WTC11 (cell line): ENCODE results near the gene NUP88. TPM values are rescaled to one million over a fixed set of nuclear protein-coding genes. Genes with fewer than 3 reads are reported as not detected.

Experiments used
- ATAC-seq: fragments of 200-7000 bp; cut with Tn5 transposase; 2 replicates; pipeline ENCODE4 v1.10.0; 2021; ENCODE audit warnings: mild to moderate bottlenecking, moderate library complexity
- CTCF ChIA-PET: fragments of 300-600 bp; sonication (Branson Sonifier 250); formaldehyde crosslinking; loops from one replicate; lab custom pipeline; 2021; ENCODE audit warnings: antibody characterized with exemption; lab: Charles Lee
- POLR2A ChIA-PET: fragments of 350-600 bp; sonication (Branson Sonifier 250); formaldehyde crosslinking; loops from one replicate; lab custom pipeline; 2021; ENCODE audit warnings: antibody characterized with exemption; lab: Charles Lee
- DNase-seq: peaks from one replicate; pipeline ENCODE4 v3.0.0; 2021; ENCODE audit warnings: low spot score
- H3K27ac Mint-ChIP-seq: 2 replicates; pipeline ENCODE4 v1.8.0; 2021; ENCODE audit warnings: mixed read lengths
- H3K27me3 Mint-ChIP-seq: 2 replicates; pipeline ENCODE4 v1.8.0; 2021; ENCODE audit warnings: low read depth, mild to moderate bottlenecking, moderate library complexity, mixed read lengths
- H3K36me3 Mint-ChIP-seq: 2 replicates; pipeline ENCODE4 v1.8.0; 2021; ENCODE audit warnings: mixed read lengths
- H3K4me1 Mint-ChIP-seq: 2 replicates; pipeline ENCODE4 v1.8.0; 2022; ENCODE audit warnings: mixed read lengths
- H3K4me3 Mint-ChIP-seq: 2 replicates; pipeline ENCODE4 v1.8.0; 2021; ENCODE audit warnings: mild to moderate bottlenecking, moderate library complexity, mixed read lengths
- H3K9me3 Mint-ChIP-seq: 2 replicates; pipeline ENCODE4 v1.8.0; 2021; ENCODE audit warnings: mixed read lengths
- E2F1 ChIP-seq: sonication (generic); formaldehyde crosslinking; IDR thresholded peaks from 2 replicates; pipeline ENCODE4 v1.8.0; 2022; ENCODE audit warnings: mild to moderate bottlenecking, missing genetic modification reagents
- ETV6 ChIP-seq: sonication (generic); formaldehyde crosslinking; IDR thresholded peaks from 2 replicates; pipeline ENCODE4 v1.8.1; 2022; ENCODE audit warnings: mild to moderate bottlenecking, missing genetic modification reagents
- FOXK1 ChIP-seq: sonication (generic); formaldehyde crosslinking; IDR thresholded peaks from 2 replicates; pipeline ENCODE4 v1.8.0; 2022; ENCODE audit warnings: mild to moderate bottlenecking, moderate library complexity, missing genetic modification reagents
- HMGXB4 ChIP-seq: sonication (generic); formaldehyde crosslinking; IDR thresholded peaks from 2 replicates; pipeline ENCODE4 v1.8.1; 2023; ENCODE audit warnings: mild to moderate bottlenecking, moderate library complexity, missing genetic modification reagents
- MYBL2 ChIP-seq: sonication (generic); formaldehyde crosslinking; IDR thresholded peaks from 2 replicates; pipeline ENCODE4 v1.8.1; 2023; ENCODE audit warnings: mild to moderate bottlenecking, moderate library complexity, missing genetic modification reagents
- NFE2L1 ChIP-seq: sonication (generic); formaldehyde crosslinking; IDR thresholded peaks from 2 replicates; pipeline ENCODE4 v1.8.1; 2023; ENCODE audit warnings: missing genetic modification reagents
- NFYB ChIP-seq: sonication (generic); formaldehyde crosslinking; conservative IDR thresholded peaks from 2 replicates; pipeline ENCODE4 v1.8.0; 2022; ENCODE audit warnings: low read depth, missing genetic modification reagents
- NR1H2 ChIP-seq: sonication (generic); formaldehyde crosslinking; IDR thresholded peaks from 2 replicates; pipeline ENCODE4 v1.9.0; 2021; ENCODE audit warnings: mild to moderate bottlenecking, moderate library complexity, missing genetic modification reagents
- NR2C2 ChIP-seq: sonication (generic); formaldehyde crosslinking; IDR thresholded peaks from 2 replicates; pipeline ENCODE4 v1.8.0; 2022; ENCODE audit warnings: mild to moderate bottlenecking, missing genetic modification reagents
- ZNF532 ChIP-seq: fragments of 250-450 bp; sonication (Bioruptor Pico); IDR thresholded peaks from 2 replicates; pipeline ENCODE4 v1.9.0; 2021; ENCODE audit warnings: mild to moderate bottlenecking, borderline replicate concordance
- total RNA-seq: library from RNA; stranded (reverse); gene quantifications from 3 replicates; pipeline ENCODE4 v1.2.3, GENCODE V29; 2021
- TF ChIP-seq, protein P1 (sequence below): sonication (generic); formaldehyde crosslinking; IDR thresholded peaks from 2 replicates; pipeline ENCODE4 v1.8.0; 2022; ENCODE audit warnings: missing genetic modification reagents
- TF ChIP-seq, protein P2 (sequence below): sonication (generic); formaldehyde crosslinking; IDR thresholded peaks from 2 replicates; pipeline ENCODE4 v1.8.1; 2023; ENCODE audit warnings: mild to moderate bottlenecking, missing genetic modification reagents, borderline replicate concordance
- TF ChIP-seq, protein P3 (sequence below): sonication (generic); formaldehyde crosslinking; IDR thresholded peaks from 2 replicates; pipeline ENCODE4 v1.8.0; 2022; ENCODE audit warnings: mild to moderate bottlenecking, missing genetic modification reagents

Gene NUP88
- total RNA-seq, 1 experiment from 2014 or later, result 87.7 TPM

DNA sequence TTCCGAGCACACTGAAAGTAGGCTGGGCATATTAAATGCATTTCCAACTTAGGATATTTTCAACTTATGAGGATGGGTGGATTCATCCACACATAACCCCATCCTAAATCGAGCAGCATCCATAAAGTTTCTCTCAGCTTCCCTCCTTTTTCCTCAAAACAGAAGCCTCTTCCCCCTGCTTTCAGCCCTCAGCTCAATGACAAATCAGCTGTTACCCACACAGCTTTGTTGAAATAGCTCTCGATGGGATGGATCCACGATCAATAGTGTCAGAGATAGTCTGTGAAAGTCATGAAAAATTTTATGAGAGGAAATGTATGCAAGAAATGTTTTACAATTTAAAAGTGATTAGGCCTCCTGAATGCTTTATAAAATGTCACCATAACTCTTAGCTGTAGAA, 46.8 kb upstream of the NUP88 start (continued):
- no peak for TF ChIP-seq HMGXB4 (CRISPR knock-in tag)
- no peak for TF ChIP-seq FOXK1
- TF ChIP-seq, protein P1, sequence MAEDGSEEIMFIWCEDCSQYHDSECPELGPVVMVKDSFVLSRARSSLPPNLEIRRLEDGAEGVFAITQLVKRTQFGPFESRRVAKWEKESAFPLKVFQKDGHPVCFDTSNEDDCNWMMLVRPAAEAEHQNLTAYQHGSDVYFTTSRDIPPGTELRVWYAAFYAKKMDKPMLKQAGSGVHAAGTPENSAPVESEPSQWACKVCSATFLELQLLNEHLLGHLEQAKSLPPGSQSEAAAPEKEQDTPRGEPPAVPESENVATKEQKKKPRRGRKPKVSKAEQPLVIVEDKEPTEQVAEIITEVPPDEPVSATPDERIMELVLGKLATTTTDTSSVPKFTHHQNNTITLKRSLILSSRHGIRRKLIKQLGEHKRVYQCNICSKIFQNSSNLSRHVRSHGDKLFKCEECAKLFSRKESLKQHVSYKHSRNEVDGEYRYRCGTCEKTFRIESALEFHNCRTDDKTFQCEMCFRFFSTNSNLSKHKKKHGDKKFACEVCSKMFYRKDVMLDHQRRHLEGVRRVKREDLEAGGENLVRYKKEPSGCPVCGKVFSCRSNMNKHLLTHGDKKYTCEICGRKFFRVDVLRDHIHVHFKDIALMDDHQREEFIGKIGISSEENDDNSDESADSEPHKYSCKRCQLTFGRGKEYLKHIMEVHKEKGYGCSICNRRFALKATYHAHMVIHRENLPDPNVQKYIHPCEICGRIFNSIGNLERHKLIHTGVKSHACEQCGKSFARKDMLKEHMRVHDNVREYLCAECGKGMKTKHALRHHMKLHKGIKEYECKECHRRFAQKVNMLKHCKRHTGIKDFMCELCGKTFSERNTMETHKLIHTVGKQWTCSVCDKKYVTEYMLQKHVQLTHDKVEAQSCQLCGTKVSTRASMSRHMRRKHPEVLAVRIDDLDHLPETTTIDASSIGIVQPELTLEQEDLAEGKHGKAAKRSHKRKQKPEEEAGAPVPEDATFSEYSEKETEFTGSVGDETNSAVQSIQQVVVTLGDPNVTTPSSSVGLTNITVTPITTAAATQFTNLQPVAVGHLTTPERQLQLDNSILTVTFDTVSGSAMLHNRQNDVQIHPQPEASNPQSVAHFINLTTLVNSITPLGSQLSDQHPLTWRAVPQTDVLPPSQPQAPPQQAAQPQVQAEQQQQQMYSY (CRISPR knock-in tag), result no peak

DNA sequence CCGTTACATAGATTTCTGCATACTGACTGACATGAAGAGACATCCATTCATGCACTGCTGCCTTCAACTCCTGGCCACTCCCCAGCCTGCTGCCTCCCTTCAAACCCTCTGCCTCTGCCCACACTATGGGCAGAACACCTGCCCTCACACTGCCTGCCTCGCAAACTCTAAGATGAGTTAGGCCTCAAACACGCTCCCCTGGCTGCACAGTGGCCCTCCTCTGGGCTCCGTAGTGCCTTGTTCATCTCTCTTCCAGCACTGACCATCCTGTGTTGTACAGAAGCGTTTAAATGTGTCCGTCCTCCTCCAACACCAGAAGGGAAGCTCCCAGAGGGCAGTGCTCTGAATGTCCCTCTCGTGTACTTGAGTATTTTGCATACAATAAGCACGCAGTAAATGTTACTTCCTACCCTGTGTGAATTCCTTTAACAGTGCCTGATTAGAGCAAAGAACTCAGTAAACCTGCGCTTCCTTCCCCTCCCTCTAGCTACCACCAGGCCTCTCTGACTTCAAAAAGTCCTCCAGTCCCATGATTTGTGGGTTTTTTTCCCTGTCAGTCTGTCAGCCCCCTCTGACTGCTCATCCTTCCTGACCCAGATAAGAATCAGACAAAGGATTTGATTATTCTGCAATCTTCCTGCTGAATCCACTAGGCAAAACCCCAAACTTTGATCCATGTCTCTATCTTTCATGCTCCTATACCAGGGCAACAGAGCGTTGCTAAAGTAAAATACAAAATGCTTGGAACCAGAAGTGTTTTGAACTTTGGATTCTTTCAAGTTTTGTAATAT, 45.5 kb upstream of the NUP88 start:
- ATAC-seq (no peak), DNase-seq (no peak)
- Mint-ChIP-seq H3K4me3 (no peak overlapping the region), H3K9me3 (no peaks in the 10 kb centered on the region), H3K4me1 (peaks cover 23% of the 10 kb centered on the region), H3K36me3 (peaks cover 32% of the 10 kb centered on the region), H3K27me3 (no peaks in the 10 kb centered on the region), H3K27ac (peak overlapping the region; percentile 75)
- ChIA-PET CTCF (interaction anchor here (2.0 kb wide), 1 partner anchor 26 kb away, joined by 5 read pairs; the partner anchor contains the start of gene C1QBP), POLR2A (no interaction called here)
- no peak for TF ChIP-seq NR1H2
- TF ChIP-seq ZNF532, result no peak
- no peak for TF ChIP-seq MYBL2 (CRISPR knock-in tag)

GRCh38 chr17:5446786-5447185, 27.3 kb upstream of the NUP88 start:
- Mint-ChIP-seq H3K27ac (no peak overlapping the region), H3K27me3 (no peaks in the 10 kb centered on the region), H3K36me3 (peaks cover 78% of the 10 kb centered on the region), H3K4me1 (no peaks in the 10 kb centered on the region), H3K4me3 (no peak overlapping the region), H3K9me3 (no peaks in the 10 kb centered on the region)
- ChIA-PET CTCF (interaction anchor here (2.9 kb wide), 1 partner anchor 7 kb away, joined by 16 read pairs; the partner anchor contains the start of gene C1QBP), POLR2A (no interaction called here)
- ATAC-seq, result no peak
- TF ChIP-seq NFE2L1, result no peak
- no peak for TF ChIP-seq FOXK1
- DNase-seq, result no peak

DNA sequence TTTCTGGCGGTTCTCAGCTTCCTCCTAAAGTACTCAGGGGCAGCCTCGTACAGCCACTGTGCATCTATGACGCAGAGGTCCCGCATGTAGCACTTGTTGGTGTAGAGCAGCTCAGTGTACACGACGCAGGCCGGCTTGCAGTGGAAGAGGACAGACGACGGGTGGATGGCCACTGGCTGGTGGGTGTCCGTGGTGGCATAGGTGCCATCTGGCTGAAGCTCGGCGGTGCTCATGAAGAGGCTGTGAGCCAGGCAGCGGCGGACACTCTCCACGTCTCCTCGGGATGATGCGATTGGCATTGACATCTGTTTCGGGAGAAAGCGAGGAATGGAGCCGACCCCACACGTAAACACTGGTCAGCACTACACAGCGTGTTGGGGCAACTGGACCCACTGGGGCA, 24.7 kb upstream of the NUP88 start:
- peaks cover 7% of the 10 kb centered on the region; the same call in 1 of the 2 replicates for H3K4me1 Mint-ChIP-seq
- H3K4me3 Mint-ChIP-seq, result no peak overlapping the region
- ATAC-seq, result no peak
- H3K9me3 Mint-ChIP-seq, result no peaks in the 10 kb centered on the region
- CTCF ChIA-PET, result interaction anchor here (0.6 kb wide), 1 partner anchor 18 kb away, joined by 3 read pairs; no protein-coding TSS in a partner anchor
- peaks cover 55% of the 10 kb centered on the region for H3K36me3 Mint-ChIP-seq
- POLR2A ChIA-PET, result interaction anchor here (0.7 kb wide), 1 partner anchor 24 kb away, joined by 3 read pairs; the partner anchor contains the start of gene RPAIN
- no peak overlapping the region for H3K27ac Mint-ChIP-seq
- no peaks in the 10 kb centered on the region for H3K27me3 Mint-ChIP-seq
- no peak for DNase-seq
- TF ChIP-seq ETV6 (no peak), NFYB (CRISPR knock-in tag) (no peak), NR2C2 (no peak), E2F1 (CRISPR knock-in tag) (no peak), NR1H2 (no peak)
- TF ChIP-seq, protein P2, sequence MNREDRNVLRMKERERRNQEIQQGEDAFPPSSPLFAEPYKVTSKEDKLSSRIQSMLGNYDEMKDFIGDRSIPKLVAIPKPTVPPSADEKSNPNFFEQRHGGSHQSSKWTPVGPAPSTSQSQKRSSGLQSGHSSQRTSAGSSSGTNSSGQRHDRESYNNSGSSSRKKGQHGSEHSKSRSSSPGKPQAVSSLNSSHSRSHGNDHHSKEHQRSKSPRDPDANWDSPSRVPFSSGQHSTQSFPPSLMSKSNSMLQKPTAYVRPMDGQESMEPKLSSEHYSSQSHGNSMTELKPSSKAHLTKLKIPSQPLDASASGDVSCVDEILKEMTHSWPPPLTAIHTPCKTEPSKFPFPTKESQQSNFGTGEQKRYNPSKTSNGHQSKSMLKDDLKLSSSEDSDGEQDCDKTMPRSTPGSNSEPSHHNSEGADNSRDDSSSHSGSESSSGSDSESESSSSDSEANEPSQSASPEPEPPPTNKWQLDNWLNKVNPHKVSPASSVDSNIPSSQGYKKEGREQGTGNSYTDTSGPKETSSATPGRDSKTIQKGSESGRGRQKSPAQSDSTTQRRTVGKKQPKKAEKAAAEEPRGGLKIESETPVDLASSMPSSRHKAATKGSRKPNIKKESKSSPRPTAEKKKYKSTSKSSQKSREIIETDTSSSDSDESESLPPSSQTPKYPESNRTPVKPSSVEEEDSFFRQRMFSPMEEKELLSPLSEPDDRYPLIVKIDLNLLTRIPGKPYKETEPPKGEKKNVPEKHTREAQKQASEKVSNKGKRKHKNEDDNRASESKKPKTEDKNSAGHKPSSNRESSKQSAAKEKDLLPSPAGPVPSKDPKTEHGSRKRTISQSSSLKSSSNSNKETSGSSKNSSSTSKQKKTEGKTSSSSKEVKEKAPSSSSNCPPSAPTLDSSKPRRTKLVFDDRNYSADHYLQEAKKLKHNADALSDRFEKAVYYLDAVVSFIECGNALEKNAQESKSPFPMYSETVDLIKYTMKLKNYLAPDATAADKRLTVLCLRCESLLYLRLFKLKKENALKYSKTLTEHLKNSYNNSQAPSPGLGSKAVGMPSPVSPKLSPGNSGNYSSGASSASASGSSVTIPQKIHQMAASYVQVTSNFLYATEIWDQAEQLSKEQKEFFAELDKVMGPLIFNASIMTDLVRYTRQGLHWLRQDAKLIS (CRISPR knock-in tag), result no peak
- TF ChIP-seq, protein P3, sequence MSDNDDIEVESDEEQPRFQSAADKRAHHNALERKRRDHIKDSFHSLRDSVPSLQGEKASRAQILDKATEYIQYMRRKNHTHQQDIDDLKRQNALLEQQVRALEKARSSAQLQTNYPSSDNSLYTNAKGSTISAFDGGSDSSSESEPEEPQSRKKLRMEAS (CRISPR knock-in tag), result no peak
